GM18526 (cell line): ENCODE results near the gene LPO.

Experiments used
- POLR2A ChIP-seq: IDR thresholded peaks from 3 replicates; pipeline ENCODE4 v1.6.1; 2011; ENCODE audit not compliant: insufficient read length; ENCODE audit errors: extremely low read depth

Gene LPO

DNA sequence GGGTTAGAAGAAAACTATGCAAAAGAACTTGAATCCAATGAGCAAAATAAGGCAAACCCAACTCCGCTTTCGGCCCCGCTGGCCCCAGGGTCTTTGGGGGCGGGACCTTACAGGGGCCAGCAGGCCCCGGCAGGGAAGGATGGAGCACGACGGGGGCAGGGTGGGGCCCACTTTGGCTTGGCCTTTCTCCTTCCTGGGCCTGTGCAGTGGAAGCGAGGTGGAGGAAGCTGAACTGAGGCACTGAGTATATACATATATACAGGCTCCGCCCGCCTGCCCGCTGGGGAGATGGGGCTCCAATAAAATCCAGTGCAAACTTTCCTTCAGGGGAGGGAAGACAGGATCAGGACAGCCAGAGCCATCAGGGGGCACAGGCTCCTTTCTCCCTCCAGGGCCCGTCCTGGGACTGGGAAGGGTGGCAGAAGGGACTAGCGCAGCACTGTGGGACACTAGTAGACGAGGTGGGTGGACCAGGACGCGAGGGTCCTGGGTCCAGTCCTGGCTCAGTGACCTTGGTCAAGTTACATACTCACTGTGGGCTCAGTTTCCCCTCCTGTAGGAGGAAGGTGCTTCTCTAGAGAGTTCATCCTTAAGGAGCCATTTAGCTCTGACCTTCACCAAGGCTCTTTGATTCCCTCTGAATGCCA lies 63.2 kb downstream of the LPO start:
- TF ChIP-seq POLR2A = no peak

GRCh38 chr17:58302171-58302918 lies 64.0 kb downstream of the LPO start:
- TF ChIP-seq POLR2A = no peak

DNA sequence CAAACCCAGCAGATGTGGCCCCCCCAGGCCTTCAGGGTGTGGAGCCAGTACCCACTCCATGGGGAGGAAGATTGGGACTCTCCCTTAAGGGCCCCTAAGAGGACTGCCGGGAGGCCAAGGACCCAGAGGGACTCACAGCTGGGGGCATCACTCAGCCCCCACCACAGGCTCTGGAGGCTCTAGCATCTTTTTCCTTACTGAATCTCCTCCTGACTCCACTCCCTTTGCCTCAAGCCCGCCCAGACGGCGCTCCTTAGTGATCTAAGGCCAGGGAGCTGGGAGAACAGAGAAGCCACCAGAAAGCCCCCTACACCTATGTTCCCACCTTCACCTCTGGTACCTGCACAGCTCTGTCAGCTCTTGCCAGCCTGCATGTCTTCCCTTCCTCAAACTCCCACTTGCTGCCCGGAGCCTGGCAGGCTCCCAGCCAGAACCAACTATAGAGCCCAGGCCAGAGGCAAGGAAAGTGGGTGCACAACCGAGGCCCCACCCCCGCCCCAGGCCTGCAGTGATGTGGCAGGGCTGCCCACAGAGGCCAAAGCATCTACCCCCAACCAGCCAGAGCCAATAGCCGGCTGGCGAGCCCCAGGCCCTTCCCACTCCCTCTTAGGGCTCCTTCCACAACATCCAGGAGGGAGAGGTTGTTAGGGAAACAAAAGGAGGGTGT lies 64.7 kb downstream of the LPO start:
- no peak for TF ChIP-seq POLR2A

DNA sequence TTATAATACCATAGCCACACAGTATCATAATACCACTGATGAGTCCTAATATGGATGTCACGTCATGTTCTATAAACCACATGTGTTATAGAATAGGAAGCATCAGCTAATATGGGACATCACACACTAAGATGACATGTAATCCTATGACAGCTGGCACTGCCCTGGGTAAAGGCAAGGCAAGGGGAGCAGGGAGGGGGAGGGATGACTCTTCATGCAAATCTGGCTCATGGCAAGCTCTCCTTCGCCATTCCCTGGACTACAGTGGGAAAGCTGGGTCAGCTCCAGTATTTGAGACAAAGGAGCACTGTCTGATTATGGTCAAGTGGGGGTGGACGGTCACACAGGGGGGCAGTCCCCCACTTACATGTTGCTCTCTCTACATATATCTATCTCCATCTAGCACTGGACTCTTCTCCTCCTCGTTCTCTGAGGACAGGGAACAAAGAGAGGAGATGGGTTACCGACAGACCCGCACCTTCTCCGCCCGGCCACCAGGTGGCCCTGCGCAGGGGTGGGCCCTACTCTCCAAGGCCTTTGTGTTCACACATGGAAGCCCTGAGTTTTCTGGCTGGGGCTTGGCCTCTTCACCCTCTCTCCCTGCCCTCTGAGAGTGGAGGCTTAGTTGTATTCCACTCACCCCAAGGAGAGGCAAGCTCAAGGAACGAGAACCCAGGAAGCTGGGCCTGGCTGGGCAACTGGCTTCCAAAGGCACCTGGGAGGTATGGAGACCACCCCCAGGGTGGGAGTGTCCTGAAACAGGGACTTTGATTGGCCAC lies 65.8 kb downstream of the LPO start:
- no peak for TF ChIP-seq POLR2A

DNA sequence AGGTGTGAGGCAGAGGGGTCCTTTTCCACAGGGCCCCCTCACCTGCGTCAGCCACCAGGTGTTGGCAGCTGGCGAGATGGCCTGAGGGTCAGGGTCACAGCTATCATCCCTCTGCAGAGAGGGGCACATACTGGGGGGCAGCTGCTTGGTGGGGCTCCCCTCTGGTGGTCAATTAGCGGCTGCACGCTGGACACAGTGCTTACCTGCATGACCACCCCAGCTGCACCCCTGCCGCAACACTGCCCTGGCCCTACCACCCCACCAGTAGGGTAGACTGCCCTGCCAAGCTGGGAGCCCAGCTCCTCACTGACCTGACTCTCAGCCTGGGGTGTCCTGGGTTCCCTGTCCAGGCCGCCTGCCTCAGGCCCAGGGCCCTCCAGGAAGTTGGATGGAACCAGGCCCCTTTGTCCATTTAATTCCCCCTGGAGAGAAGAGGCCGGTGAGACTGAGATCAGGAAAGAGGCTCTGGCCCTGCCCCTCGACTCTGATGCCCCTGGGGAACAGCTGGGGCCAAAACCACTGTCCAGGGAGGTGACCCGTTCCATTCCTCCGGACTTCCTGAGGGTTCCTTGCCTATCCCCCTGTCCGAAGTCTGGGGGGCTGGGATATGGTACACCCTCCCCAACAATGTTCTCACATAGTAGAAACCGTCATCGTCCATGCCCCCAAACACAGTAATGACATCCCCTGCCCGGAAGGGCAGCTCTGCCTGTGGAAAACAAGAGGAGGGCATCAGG lies 66.5 kb downstream of the LPO start:
- no peak for TF ChIP-seq POLR2A

DNA sequence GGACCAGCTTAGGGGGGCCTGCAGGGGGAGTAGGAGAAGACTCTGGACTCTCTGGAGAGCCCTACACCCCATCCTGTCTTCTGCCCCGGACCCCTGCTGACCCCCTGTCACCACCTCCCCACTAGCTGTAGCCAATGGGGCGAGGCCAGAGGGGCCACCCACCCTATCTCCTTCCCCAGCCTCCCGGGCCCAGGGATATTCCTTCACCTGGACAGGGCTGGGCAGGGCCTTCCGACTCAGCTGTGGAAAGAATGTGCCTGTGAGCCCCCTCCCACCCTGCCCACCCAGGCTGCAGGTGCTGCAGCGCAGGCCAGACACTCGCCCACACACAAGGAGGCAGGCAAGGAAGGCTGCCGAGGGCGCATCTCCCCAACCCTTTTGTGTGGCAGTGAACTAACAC lies 67.2 kb downstream of the LPO start:
- no peak for TF ChIP-seq POLR2A

GRCh38 chr17:58306131-58306951 lies 68.0 kb downstream of the LPO start:
- TF ChIP-seq POLR2A = no peak

DNA sequence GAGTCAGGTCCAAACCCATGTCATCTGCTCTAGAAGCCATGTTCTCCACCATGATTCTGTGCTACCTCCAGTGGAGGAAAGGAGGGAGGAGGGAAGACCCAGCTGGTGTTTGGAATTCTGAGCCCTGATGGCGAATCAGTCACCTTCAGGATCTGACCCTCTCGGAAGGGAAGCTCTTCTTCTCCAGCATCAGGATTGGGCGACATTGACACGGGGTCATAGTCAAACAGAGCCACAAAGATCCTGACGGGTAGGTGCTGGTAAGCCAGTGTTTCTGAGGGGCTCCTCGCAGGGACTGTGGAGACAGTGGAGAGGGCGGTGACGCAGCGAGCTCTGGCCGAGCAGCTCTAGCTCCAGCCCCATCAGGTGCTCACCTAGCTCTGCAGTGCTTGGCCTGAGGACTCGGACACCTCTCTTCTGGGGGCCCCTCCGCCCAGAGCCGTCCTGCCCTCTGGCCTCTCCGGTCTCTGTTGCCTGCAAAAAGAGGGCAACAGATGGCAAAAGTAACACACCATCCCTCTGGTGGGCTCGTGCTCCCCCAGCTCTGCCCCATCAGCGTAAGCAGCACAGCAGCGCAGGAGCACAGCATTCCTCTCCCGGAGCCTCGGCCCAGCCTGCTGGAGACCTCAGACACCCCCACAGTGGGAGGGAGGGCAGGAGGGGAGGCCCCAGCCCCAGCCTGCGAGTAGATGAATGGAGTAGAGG lies 69.2 kb downstream of the LPO start:
- no peak for TF ChIP-seq POLR2A

- TF ChIP-seq POLR2A = no peak
These were observed 70.0 kb downstream of the LPO start for GRCh38 chr17:58308173-58308984.

DNA sequence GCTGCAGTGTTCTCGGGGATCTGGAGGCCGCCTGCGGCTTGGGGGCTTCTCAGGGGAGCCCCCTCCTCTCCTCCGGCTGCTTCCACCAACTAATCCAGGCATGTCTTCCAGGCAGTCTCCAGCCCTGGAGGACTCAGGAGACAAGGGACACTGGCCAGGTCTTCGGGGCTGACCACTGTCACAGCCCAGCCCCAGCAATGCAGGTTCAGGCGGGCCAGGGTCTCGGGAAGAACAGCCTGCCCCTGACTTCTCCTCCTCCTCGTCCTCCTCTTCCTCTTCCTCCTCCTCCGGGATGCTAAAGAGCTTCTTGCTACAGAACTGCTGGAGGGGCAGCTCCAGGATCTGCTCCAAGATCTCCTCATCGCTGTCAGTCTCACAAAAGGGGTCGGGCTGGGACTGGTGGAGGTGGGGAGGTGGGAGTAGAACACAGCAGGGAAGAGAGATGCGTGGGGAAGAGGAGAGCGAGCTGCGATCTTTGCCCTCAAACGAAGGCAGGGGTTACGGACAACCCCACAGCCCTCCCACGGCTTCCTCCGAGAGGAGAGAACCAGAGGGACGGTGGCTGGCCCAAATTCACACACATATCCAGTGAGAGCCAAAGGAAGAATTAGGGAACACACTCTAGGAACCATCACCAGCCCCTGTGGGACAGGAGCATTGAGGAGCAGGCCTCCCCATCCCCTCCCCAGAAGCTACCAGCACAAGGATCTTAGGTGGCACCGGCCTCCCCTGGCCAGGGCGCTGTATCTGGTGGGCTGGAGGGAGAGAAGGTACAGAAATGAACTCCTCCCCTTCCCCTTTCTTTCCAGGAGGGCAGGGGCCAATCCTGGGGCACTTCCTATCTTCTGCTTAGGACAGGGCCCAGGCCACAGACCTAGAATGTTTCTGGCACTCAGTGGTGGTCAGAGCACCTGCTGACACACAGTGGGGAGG lies 70.9 kb downstream of the LPO start:
- TF ChIP-seq POLR2A = no peak

GRCh38 chr17:58309918-58310259 lies 71.5 kb downstream of the LPO start:
- TF ChIP-seq POLR2A = no peak
